Stomach (tissue), 4 donors: ENCODE measurements around the gene FAM229B.

Experiments
- CTCF ChIP-seq, 7 experiments: fragments of 450-650 bp in 4 of 7; fragments of 200-600 bp in 3 of 7; sonication (generic) in 3 of 7; IDR thresholded peaks; one replicate each; pipeline ENCODE4 v1.5.1; 2016 to 2019; ENCODE audit warnings: antibody characterized with exemption in 7 of 7, control low read depth in 2 of 7, mild to moderate bottlenecking in 1 of 7
- POLR2AphosphoS5 ChIP-seq, 3 donors: sonication (generic); formaldehyde crosslinking; IDR thresholded peaks; one replicate each; pipeline ENCODE4 v1.6.1; 2016; ENCODE audit warnings: antibody characterized with exemption in 3 of 3

GRCh38 chr6:112038268-112038667 lies 49.1 kb upstream of the FAM229B start:
- TF ChIP-seq POLR2AphosphoS5 (IDR thresholded peaks at IDR 0.05) (no peak), CTCF (IDR thresholded peaks at IDR 0.05) (no peak)
